Right kidney (tissue), 1 donor: ENCODE data around the gene SAPCD1.

Experiments used
- DNase-seq: peaks from one replicate; pipeline ENCODE4 v3.0.0-alpha.2; 2016

SAPCD1 gene

DNA sequence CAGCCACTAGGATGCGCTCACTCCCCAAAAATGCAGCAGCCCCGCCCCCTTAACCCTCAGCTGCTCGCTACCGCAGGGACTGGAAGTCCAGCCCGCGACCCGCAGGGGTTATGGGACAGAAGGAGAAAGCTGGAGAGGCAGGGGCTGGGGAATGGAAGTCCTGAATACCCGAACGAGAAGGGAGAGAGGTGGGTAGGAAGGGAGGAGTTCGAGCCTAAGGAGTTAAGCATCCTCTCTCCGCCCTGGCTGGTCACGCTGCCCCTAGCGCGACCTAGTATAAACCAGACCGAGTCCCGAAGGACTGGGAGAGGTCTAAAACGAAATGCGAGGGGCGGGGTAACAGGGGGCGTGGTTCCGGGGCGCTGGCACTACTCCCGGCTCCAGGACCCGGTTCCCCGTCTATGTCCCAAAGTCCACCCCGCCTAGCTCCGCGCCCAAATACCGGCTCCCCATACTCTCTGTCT is 32.9 kb upstream of the SAPCD1 start:
- DNase-seq, result peak; percentile 97

DNA sequence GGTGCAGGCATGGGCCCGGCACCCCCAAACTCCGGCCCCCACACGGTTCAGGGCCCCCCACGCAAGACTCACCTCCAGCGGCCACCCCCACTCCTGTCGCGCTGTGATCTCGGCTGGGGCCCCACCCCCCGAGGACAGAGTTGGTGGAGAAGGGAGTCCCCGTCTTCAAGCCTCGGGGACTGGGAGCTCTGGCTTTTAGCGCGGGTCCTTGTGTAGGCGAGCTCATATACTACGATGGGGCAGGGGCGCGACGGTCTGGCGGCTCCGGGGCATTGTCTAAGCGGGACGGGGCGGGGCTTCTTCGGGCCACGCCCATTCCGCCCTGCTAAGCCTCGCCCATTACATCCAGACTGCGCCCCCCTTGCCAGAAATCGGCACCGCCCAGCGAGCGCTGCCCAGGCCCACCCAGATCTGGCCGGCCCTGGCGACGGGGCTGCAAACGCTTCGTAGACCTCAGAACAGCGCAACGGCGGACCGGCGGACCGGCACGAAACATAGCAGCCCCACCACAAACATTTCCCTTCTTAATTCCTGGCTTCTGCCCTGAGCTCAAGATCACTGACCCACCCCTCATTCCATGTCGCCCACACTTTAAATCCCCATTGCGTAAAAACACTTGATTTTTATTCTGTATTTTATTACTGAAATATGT is 32.4 kb upstream of the SAPCD1 start:
- peak; percentile 92 for DNase-seq

DNA sequence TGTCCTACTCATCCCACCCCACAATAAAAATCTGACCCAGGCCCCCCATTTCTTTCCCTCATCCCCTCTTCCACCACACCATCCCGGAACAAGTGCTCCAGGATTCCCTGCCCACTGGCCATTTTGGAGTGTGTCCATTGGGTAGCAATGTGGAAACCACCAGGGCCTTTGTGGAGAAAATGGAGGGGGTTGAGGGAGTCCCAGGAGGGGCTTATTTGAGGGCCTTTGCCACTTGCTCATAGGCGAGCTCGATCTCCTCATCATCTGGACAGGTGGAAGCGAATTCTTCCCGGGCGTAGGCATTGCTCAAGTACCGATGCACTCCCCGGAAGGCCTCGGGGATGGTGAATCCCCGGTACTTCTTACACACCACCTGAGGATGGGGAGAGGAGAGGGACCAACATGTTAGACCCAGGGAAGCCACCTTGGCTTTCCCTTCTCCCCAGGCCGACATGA is 31.8 kb upstream of the SAPCD1 start:
- no peak for DNase-seq

DNA sequence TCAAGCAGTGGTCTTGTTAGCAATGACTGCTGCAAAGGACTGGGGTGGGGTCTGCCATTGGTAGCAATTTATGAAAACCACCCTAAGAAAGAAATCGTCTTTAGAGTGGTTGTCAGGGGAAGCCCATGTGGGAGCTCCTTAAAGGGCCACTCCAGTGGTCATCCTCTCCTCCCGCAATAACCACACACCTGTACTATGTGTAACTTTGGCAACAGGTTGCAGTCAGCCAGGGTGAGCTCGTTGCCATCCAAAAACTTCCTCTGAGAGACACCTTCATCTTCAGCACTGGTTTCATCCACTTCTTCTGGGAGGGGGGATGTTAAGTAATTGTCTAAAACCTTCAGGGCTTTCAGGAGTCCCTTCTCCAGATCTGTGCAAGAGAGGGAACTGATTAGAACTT is 30.4 kb upstream of the SAPCD1 start:
- DNase-seq, result no peak

DNA sequence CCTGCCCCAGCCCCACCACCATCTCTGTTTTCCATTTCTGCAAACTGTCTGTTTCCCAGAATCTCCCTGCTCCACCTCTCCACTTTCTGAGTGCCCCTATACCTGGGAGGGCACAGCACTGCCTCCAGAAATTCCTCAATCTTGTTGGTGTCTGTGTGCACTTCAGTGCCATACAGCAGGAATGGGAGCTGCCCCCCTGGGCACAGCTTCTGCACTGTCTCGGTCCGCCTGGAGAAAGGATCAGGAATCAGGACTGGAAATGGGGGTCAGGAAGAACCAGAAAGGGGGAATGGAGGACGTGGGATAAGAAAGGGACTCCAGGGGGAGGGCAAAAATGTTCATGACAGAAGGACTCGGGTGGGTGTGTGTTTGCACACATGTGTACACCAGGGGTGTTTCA is 28.7 kb upstream of the SAPCD1 start:
- no peak for DNase-seq

DNA sequence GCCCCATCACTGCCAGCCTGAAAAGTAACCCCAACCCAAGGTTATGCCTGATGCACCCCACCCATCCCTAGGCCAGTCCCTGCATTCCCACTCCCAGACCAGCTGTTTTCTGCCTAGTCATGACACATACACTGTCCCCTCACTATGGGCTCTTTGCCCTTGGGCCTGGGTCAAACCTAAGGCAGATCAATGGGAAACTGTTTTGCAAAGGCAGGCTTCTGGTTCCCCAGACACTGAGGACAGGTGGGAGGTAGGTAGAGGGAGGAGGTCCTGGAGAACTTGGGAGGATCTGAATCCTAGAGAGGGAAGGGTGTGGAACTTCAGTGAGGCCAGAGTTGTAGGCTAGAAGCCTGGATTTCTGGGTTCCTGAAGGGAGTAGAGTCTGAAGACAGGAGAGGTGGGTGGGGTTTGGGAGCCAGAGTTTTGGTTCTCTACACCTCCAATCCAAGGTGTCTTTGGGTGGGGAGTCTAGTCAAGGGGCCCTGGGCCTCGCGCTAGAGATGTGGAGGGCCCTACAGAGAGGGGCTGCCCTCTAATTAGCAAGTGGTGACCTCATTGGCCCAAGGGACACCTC is 28.1 kb upstream of the SAPCD1 start:
- no peak for DNase-seq

DNA sequence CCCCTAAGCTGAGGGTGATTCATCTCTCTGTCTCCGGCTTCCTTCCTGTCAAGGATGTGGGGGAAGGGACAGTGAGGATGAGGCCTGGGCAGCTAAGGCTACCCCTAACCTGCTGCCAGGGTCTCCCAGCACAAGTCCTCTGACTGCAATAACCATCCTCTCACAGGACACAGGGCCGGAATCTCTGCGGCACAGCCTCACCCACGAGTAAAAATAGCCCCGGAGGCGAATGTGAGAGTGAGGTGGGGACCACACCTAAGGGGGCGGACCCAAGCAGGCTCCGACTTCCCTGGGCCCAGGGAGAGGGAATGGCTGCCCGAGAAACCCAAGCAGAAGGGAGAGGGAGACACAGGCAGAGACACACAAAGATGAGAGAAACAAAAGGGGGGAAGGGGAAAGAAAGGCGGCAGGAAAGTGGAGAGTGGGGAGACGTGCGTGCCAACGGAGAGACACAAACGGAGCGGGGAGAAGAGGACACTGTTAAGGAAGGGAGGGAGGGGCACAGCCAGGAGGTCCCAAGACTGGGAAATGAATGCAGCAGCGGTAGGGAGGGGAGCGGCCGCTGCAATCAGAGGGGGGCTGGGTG is 27.5 kb upstream of the SAPCD1 start:
- DNase-seq, result no peak

DNA sequence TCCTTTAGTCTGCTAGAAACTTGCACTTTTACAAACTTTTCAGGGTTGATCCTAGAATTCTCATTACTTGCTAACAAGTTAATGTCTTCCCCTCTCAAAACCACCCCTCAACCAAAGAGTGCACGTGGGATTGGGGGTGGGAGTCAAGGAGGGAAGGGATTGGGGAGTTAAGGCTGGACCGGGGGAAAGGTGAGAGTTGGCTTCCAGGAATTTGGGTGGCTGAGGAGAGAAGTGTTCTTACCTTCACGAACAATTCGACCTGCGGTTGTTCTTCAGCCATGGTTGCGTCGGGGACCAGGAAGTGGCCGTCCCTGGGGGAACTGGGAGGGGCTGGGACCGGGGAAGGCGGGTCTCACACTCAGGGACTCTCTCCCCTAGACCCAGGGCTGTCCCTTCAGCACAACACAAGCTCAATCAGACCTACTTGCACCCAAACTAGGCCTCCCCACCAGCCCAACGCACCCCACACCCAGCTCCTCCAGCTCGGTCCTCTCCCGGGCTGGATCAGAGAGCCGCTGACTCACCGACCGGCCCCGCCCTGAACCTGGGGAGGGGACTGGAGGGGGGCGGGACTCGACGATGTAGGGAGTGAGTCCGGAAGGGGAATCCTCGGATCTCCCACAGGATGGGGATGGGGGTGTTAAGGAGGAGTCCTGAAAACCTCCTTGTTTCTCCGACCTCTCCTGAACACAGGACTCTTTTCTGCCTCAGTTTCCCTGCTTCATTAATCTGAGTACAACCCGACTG is 26.3 kb upstream of the SAPCD1 start, which contains the start of gene CLIC1:
TSS of gene CLIC1 (minus strand) at position 510 of the 747 bp plus-strand sequence. CDS start at position 280, 230 bp downstream.
- DNase-seq, result peak; percentile 83

DNA sequence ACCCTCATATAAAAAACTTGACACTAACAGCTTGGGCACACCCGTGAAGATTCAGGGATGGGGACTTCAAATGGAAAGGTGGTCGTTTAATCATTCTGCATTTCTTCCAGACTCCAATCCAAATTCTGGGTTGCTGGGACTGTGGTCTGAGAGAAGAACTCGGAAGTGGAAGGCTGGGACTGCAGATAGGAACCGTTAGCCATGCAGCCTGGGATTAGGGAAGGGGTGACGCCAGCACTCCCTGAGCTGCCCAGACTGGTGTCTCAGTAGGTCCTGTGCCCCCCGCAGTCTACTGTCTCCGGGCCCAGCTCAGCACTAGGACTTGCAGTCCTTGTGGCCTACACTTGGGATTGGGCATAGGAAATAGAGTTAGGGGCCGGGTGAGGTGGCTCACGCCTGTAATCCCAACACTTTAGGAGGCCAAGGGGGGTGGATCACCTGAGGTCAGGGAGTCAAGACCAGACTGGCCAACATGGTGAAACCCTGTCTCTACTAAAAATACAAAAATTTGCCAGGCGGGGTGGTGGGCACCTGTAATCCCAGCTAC is 25.6 kb upstream of the SAPCD1 start:
- peak; percentile 35 for DNase-seq

DNA sequence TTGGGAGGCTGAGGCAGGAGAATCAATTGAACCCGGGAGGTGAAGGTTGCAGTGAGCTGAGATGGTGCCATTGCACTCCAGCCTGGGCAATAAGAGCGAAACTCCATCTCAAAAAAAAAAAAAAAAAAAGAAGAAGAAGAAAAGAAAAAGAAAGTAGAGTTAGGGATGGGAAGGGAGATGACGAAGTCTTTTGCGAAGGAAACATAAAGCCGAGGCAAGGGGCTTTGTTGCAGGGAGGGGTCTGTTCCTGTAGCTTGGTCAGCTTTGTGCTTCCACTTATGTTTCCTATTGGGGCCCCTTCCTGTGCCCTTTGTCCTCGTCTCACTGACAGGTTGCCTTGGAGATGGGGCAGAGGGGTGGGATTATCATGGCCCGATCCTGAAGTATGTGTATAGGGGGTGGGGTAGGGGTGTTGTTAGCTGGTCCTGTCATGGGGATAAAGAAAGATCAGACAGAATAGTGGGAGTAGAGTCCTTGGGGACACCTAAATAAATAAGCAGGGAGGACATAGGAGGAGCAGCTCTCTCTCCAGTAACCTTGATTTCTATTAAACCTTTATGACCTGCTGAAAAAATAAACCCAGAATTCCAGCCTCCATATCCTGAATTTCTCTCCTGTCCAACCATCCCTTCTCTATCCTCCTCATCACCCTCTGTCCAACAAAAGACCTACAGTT is 25.0 kb upstream of the SAPCD1 start:
- DNase-seq, result no peak

DNA sequence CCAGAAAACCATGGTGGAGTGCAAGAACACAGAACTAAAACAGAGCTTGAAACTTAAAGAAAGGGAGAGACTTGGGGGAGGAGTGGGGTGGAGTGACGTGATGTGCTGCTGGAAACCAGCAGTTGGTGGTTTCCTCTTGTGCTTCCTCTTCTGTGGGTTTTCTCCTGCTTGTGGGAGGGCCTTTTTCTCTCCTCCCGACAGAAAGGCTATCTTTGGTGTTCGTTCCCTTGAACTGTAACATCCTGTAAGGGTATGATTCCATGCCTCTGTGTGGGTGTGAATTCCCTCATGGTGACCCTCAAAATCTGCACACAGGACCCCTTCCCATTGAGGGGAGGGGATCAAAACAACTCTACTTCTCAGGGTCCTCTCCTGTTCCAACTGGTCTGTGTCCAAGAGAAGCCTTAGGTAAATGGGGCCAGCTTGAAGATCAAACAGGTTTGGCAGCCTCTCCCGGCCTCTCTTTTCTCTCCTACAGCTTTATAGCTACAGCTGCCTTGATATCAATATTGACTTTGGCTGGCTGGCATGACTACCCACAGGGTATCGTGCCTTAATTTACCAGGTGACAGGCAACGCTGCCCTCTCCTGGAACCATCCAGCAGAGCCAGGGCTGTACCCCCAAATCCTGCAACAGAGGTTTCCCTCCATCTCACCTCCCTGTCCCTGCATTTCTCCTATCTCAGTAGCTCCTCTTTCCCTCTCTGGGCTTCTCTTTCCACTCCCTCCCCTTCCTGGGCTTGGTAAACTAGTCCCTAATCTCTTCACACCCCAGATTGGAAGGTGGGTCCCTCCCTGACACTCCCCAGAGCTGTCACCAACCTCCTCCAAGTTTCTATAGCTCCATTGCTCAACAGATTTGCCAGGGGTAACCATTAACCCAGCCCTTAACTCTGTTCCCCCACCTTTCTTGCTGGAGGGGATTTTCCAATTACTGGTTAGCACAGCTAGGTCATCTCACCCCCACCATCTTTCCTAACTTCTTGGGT is 24.2 kb upstream of the SAPCD1 start:
- peak; percentile 68 for DNase-seq

DNA sequence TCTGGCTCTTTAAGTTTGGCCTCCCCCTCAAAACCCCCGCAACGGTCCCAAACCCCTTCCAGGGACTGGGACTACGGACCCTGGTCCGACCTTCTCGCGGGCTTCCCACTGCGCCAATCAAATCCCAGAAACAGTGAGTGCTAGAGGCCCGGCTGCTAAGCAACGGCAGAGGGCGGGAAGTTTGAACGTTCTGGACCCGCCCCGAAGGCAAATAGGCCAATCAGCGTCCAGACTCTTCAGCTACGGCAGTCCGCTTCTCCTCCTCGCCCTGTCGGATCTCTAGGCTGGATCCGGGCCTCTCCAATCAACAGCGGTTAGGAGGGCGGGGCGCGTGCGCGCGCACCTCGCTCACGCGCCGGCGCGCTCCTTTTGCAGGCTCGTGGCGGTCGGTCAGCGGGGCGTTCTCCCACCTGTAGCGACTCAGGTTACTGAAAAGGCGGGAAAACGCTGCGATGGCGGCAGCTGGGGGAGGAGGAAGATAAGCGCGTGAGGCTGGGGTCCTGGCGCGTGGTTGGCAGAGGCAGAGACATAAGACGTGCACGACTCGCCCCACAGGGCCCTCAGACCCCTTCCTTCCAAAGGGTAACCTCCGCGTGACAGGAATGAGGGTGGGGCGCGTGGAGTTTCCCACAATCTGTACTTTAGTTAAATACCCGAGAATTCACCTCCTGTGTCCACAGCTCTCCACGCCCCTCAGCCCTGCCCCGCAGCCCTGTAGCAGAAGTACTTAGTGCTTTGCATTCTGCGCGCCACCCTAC is 22.6 kb upstream of the SAPCD1 start, which contains the start of gene MSH5:
TSS of gene MSH5 (plus strand) at position 367 of the 758 bp plus-strand sequence. CDS start 462 bp downstream, outside the sequence.
- peak; percentile 94 for DNase-seq

DNA sequence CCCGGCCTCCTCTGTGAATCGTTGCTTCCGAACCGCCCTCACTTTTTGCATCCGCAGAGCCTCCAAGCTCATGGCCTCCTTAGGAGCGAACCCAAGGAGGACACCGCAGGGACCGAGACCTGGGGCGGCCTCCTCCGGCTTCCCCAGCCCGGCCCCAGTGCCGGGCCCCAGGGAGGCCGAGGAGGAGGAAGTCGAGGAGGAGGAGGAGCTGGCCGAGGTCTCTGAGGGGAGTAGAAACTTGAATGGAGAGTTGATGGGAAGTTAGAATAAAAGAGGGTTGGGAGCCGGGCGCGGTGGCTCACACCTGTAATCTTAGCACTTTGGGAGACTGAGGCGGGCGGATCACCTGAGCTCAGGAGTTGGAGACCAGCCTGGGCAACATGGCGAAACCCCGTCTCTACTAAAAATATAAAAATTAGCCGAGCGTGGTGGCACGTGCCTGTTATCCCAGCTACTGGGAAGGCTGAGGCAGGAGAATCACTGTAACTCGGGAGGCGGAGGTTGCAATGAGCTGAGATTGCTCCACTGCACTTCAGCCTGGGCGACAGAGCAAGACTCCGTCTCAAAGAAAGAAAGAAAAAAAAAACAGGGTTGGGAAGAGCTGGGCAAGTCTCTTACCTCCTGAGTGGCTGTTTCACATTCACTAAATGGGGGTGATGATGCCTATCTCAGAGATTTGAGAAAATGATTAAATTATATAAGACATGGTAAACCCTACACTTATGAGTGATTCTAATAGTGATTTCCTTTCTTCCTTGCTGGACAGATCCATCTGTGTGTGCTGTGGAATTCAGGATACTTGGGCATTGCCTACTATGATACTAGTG is 21.8 kb upstream of the SAPCD1 start:
- no peak for DNase-seq

DNA sequence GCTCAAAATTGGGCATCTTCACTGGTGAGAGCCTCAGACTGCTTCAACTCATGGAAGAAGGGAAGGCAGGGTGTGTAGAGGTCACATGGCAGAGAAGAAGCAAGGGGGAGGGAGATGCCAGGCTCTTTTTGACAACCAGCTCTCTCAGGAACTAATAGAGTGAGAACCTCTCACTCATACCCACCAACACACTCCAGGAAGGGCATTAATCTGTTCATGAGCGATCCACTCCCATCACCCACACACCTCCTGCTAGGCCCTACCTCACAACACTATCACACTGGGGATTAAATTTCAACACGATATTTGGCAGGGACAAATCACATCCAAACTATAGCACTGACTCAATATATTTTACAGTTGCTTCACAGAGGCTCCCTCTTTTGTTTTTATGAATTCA is 20.6 kb upstream of the SAPCD1 start:
- DNase-seq, result no peak

DNA sequence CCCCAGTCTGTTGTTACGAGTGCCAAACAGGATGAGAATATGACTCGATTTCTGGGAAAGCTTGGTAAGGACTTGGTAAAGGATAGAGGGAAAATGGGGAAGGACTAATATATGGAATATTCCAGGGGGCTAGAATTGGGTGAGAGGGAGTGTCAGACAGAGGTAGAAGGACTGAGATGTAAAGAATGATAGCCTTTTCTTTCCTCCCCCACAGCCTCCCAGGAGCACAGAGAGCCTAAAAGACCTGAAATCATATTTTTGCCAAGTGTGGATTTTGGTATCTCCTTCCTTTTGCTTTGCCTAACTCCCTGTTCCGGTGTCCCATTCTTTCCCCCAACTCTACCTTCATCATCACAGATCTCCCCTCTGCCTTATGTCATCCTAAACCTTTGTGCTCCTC is 19.6 kb upstream of the SAPCD1 start:
- DNase-seq, result no peak

DNA sequence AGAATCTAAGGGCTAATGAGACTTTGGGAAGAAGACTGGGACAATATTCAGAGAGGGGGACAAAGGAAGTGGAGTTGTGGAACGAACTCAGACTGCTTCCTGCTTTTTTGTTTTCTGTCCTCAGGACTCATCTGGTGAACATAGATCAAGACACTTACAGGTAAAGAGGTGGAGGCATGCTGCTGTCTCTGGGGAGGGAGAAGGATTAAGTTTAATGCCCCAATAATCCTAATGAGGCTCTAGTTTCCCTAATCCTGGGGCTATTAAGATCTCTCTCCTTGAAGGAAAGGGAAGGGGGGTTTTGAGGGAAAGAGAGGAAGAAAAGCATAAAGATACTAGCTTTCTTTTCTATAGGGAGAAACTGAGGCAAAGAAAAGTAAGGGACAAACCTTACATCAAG is 18.0 kb upstream of the SAPCD1 start:
- no peak for DNase-seq

DNA sequence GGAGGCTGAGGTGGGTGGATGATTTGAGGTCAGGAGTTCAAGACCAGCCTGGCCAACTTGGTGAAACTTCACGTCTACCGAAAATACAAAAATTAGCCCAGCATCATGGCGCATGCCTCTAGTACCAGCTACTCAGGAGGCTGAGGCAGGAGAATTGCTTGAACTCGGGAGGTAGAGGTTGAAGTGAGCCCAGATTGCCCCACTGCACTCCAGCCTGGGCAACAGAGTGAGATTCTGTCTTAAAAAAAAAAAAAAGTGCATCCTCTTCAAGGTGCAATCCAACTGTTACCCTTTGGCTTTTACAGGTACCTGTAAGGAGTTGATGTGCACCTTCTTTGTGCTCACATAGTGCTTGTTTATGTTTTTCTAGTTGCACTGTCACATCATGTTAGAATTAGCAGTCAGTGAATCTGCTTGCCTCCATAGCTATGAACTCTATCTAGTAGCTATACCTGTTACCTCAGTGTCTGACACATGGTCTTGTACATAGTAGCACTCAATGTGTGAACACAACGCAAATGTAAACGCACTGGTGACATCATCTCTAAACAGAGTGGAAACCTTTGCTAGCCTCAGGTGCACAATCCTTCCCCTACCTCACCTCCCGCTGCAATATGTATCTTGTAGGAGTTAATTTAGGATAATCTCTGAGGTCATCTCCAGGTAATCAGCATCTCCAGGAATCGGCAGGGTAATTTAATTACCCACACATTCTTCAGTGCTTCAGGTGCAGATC is 13.0 kb upstream of the SAPCD1 start:
- DNase-seq, result no peak

DNA sequence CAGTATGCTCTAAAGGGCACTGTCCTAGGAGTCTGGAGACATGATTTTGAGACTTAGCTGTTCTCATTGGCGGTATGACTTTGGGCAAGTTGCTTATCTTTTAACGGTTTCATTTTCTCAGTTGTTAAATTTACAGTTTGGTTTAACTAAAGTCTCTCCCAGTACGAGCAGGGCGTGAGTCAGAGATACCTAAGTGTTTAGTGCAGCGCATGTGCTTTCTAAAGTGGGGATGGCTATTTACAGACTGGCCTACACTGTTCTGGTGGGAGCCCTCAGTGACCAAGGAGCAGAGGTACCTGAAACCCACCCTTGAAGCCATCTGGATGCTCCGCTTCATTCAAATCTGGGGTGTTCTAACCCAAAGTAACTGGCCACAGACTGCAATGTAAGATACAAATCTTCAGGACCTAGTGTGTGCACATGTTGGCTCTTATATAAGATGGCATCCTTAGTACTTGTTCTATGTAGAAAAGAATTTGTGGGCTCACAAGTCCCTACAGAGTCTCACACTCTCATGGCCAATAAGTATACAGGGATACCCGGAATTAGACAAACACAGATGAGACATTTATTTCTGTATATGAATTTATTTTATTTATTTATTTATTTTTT is 11.9 kb upstream of the SAPCD1 start:
- DNase-seq, result no peak
